ENCODE data around the gene CDH12. TPM values are rescaled to one million over a fixed set of nuclear protein-coding genes. Genes with fewer than 3 reads are reported as not detected.

CDH12 gene
- total RNA-seq (1 to 10 TPM in 1 of 7 donors, under 1 TPM in 2, not detected in 4; 0.28 to 3.4 (median 0.65) TPM), polyA plus RNA-seq (under 1 TPM; 0.05 to 0.15 TPM)
- long read RNA-seq, donor 1, result 0 reads
- long read RNA-seq, donor 2, result 0 reads
- long read RNA-seq, donor 3, result 0 reads

DNA sequence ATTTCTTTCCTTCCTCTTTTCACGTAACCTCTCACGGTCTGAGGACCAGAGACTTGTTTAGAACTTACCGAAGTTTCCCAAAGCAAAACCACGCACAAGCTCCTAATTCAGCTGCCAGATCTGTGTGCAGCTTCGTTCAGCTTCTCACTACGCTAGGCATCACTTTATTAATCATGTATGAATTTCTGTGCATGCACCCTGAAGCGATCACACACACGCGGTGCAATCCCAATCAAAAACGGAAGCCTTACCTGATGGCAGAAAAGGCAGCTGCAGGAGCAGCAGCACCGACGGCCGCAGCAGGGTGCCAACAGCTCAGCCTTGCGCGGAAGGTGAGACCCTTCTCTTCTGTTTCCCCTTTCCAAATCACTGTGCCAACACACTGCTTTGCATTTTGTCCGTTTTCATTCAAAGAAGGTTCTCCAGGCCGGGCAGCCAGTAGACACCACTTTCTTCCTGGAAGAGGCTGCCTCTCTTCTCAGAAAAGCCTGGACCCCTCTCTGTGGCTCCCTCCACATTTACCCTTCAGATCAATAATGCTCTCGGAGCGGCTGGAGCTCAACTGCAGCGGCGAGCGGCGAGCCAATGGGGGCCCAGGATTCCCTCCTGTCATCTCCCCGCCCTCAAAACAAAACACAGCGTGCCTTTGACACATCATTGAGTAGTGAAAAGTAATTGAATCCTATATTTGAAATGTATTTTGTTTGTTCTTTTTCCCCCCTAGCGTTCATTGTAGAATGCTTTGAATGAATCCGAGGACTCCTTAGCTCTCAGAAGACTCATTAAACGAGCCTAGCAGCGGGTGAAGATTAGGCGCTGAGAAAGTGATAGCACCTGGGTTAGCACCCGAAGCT is at the start of gene CDH12:
Gene CDH12, minus strand, starts transcription at position 538 of the 854 bp plus-strand sequence.
- intact Hi-C loops (cut with DNase I), result no loop called here
- Histone ChIP-seq H3K27ac (no peak within 1 kb of the TSS), H3K36me3 (no peaks in the 10 kb centered on the region), H3K4me1 (ENCODE audit: insufficient read depth) (no peaks in the 10 kb centered on the region), H3K4me3 (no peak within 1 kb of the TSS), H3K9me3 (no peaks in the 10 kb centered on the region), H3K27me3 (no peaks in the 10 kb centered on the region)
- WGBS, 3 donors, result 1 to 3% (median 2%) methylated on average over 31 of the region's 31 CpGs
- no peak for DNase-seq
- TF ChIP-seq EP300 (IDR thresholded peaks at IDR 0.05) (no peak), POLR2A (IDR thresholded peaks at IDR 0.05) (no peak)
- TF ChIP-seq, protein P1, sequence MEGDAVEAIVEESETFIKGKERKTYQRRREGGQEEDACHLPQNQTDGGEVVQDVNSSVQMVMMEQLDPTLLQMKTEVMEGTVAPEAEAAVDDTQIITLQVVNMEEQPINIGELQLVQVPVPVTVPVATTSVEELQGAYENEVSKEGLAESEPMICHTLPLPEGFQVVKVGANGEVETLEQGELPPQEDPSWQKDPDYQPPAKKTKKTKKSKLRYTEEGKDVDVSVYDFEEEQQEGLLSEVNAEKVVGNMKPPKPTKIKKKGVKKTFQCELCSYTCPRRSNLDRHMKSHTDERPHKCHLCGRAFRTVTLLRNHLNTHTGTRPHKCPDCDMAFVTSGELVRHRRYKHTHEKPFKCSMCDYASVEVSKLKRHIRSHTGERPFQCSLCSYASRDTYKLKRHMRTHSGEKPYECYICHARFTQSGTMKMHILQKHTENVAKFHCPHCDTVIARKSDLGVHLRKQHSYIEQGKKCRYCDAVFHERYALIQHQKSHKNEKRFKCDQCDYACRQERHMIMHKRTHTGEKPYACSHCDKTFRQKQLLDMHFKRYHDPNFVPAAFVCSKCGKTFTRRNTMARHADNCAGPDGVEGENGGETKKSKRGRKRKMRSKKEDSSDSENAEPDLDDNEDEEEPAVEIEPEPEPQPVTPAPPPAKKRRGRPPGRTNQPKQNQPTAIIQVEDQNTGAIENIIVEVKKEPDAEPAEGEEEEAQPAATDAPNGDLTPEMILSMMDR (IDR thresholded peaks at IDR 0.05), result no peak

- intact Hi-C loops (cut with DNase I), result no loop called here
- TF ChIP-seq EP300 (IDR thresholded peaks at IDR 0.05), result no peak
- TF ChIP-seq, protein P1 (IDR thresholded peaks at IDR 0.05), result no peak
- TF ChIP-seq POLR2A (IDR thresholded peaks at IDR 0.05), result no peak
- H3K4me3 ChIP-seq, result no peak overlapping the region
- peaks cover 2% of the 10 kb centered on the region for H3K27me3 ChIP-seq
- no peak for DNase-seq
- whole genome bisulfite sequencing, 3 donors, result 79 to 90% (median 83%) methylated on average over 5 of the region's 5 CpGs
- H3K9me3 ChIP-seq, result no peaks in the 10 kb centered on the region
- no peak overlapping the region for H3K27ac ChIP-seq
- no peaks in the 10 kb centered on the region for H3K4me1 ChIP-seq (ENCODE audit: insufficient read depth)
- no peaks in the 10 kb centered on the region for H3K36me3 ChIP-seq
Measured at GRCh38 chr5:22901885-22902284, 48.7 kb upstream of the CDH12 start.

DNA sequence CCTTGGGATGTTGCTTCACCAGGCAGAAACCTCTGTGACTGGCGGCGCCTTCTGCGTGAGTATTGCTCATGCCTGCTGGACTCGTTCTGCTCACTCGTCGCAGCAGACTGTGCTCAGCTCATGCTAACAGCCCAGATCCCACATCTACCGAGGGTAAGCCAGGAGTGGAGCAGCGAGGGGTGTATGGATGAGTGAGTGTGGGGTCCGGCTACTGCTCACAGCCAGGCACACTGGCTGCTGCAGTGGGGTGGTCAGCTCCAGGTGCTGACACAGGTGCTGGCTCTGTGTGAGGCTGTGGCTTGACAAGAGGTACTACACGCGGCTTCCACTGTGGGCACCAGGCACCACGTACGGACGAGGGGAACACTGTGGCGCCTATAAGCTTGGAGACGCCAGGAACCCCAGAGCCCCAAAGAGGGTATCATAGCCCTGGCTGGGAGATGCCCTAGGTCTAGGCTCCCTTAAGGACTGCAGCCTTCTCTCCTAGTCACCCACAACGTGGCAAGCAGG is 47.7 kb upstream of the CDH12 start:
- DNase-seq, result no peak
- Histone ChIP-seq H3K27me3 (peaks cover 2% of the 10 kb centered on the region), H3K4me3 (no peak overlapping the region), H3K9me3 (no peaks in the 10 kb centered on the region), H3K4me1 (ENCODE audit: insufficient read depth) (no peaks in the 10 kb centered on the region), H3K36me3 (no peaks in the 10 kb centered on the region), H3K27ac (no peak overlapping the region)
- WGBS, 3 donors, result 93 to 94% (median 93%) methylated on average over 17 of the region's 17 CpGs
- intact Hi-C loops (cut with DNase I), result no loop called here
- TF ChIP-seq, protein P1 (IDR thresholded peaks at IDR 0.05), result no peak
- no peak for TF ChIP-seq POLR2A (IDR thresholded peaks at IDR 0.05)
- TF ChIP-seq EP300 (IDR thresholded peaks at IDR 0.05), result no peak

GRCh38 chr5:22899341-22899740 is 46.2 kb upstream of the CDH12 start:
- H3K27me3 ChIP-seq, result no peaks in the 10 kb centered on the region
- H3K27ac ChIP-seq, result no peak overlapping the region
- no peak overlapping the region for H3K4me3 ChIP-seq
- no peak for DNase-seq
- H3K4me1 ChIP-seq (ENCODE audit: insufficient read depth), result no peaks in the 10 kb centered on the region
- no peaks in the 10 kb centered on the region for H3K36me3 ChIP-seq
- intact Hi-C loops (cut with DNase I), result loop anchor here in 1 of 4 donors (5.0 kb wide), 1 partner anchor 312 kb away; no protein-coding TSS in a partner anchor
- no peaks in the 10 kb centered on the region for H3K9me3 ChIP-seq
- WGBS, 3 donors, result 87 to 92% (median 87%) methylated on average over 8 of the region's 8 CpGs
- TF ChIP-seq, protein P1 (IDR thresholded peaks at IDR 0.05), result no peak

Data from ovary (tissue), 10 donors.